Measurements from ENCODE around the gene SMARCA5.
A peak's percentile ranks its signal among the peaks of the same experiment; 100 is the strongest.
"Not testable (repeated sequence)": the region's sequence is repeated elsewhere in the genome, so short reads cannot be mapped to it uniquely, and the experiment has no call there.

The SMARCA5 gene, protein sequence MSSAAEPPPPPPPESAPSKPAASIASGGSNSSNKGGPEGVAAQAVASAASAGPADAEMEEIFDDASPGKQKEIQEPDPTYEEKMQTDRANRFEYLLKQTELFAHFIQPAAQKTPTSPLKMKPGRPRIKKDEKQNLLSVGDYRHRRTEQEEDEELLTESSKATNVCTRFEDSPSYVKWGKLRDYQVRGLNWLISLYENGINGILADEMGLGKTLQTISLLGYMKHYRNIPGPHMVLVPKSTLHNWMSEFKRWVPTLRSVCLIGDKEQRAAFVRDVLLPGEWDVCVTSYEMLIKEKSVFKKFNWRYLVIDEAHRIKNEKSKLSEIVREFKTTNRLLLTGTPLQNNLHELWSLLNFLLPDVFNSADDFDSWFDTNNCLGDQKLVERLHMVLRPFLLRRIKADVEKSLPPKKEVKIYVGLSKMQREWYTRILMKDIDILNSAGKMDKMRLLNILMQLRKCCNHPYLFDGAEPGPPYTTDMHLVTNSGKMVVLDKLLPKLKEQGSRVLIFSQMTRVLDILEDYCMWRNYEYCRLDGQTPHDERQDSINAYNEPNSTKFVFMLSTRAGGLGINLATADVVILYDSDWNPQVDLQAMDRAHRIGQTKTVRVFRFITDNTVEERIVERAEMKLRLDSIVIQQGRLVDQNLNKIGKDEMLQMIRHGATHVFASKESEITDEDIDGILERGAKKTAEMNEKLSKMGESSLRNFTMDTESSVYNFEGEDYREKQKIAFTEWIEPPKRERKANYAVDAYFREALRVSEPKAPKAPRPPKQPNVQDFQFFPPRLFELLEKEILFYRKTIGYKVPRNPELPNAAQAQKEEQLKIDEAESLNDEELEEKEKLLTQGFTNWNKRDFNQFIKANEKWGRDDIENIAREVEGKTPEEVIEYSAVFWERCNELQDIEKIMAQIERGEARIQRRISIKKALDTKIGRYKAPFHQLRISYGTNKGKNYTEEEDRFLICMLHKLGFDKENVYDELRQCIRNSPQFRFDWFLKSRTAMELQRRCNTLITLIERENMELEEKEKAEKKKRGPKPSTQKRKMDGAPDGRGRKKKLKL

DNA sequence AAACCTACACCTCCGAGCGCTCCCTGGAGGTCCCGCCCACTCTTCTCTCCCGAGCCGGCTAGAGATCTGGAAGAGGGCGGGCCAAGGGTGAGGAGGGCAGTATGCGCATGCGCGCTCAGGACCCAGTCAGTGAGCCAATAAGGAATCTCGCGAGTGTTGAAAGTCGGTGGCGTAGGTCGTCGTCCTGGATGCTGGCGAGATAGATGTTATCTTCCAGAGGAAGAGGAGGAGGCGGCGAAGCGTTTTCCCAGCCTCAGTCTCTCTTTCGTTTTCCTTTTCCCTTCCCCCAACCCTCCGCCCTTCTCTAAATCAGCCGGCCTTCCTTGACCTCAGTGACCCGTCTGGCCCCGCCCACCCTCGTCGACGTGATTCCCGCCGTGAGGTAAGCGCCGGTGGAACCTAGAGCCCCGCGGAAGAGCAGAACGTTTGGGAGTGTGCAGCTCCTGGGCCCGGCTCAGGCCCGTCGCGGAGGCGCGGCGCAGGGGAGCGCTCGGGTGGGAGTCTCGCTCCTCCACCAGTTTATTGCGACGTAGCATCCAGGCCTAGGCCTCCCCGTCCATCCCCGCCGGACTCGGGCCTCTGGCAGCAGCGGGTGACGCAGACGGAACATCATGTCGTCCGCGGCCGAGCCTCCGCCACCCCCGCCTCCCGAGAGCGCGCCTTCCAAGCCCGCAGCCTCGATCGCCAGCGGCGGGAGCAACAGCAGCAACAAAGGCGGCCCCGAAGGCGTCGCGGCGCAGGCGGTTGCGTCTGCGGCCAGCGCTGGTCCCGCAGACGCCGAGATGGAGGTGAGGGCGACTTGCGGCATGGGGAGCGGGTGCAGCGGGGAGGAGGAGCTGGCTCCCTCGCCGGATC lies at the start of gene SMARCA5:
Gene SMARCA5 (plus strand): TSS at position 389 of the 855 bp plus-strand sequence. CDS start 223 bp downstream, at position 612.
- peak; percentile 88 to 90 for DNase-seq (ENCODE audit: extremely low read depth in 1 of 2, low read depth in 1 of 2)

DNA sequence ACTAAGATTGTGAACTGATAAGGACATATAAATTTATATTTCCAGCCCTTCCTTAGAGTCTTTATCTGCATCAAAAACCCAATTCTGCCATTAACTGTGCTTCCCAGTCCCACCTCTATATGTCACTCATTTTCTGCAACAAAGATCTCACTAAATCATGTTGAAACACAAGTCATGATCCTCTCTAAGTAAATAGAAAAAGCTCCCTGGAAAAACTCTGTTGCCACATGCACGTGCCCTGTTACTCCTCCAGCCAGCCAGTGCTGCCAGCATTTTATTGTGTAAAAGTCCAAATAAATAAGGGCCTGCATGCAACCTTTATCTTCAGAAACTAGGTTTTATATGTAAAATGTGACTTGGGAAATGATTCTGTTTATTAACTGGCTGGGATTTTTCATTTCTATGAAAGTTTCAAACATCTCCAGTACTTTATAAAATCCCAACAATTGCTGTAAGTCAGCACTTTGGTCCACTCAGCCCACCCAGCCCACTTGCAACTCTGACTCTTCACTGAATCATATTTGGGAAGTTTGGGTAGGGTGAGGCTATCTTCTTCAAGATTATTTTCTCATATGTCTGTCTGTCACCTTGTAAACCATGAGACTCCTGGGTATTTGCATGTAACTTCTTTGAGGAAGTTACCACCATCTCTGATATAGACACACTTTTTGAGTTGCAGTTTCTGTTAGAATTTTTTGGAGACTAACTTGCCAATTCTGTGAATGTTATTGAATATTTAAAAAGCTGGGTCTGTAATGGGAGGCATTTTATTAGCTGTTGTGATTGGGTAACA lies 40.0 kb upstream of the SMARCA5 start:
- no peak for DNase-seq (ENCODE audit: extremely low read depth in 1 of 2, low read depth in 1 of 2)

DNA sequence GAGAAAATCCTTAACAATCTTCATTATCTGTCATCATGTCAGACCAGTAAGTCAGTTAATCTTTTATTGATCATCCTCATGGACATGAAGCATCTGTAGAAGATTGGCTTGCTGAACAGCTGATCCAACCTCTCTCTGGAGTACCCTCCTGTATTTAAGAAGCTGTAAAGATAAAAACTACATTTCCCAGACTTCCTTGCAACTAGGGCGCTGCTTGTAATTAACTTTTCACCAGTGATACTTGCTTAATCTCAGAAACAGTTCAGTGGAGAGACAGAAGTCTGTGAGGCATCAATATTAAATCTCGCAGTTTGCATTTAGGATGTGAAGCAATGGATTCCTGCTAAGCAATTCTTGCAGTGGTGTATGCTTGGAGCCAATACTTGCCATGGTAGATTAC lies 36.0 kb upstream of the SMARCA5 start:
- no peak for DNase-seq (ENCODE audit: extremely low read depth in 1 of 2, low read depth in 1 of 2)

DNA sequence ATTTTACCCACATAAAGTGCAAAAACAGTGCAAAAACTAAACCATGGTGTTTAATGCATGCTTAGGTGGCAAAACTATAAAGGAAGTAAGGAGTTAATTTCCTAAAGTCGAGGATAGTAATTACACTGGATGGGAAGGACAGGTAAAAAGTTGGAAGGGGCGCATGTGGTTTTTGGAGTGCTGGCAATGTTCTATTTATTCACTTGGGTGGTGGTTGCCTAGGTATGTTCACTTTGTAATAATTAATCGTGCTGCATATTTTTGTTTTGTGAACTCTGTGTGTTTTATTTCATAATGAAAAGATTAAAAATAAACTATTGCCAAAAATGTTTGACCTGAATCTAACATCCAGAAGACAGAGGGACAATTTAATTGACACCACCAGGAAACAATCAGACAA lies 32.1 kb upstream of the SMARCA5 start:
- no peak for DNase-seq (ENCODE audit: extremely low read depth in 1 of 2, low read depth in 1 of 2)

DNA sequence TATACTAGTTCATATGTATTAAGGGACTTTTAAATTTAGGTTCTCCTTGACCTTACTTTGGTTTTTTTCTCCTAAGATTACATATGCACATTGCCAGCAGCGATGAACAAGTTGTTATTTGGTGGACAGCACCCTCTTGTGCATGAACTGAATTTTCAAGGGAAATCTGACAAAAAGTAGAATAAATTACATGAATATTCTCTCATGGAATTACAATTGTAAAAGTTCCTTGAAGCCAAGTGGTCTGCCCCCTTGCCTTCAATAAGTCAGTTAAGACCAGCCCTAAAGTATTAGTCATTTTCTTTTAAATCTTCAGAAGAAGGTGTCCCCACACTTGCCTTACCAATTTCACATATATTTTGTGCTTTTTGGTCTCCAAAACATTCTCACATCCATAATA lies 30.7 kb upstream of the SMARCA5 start:
- DNase-seq (ENCODE audit: extremely low read depth in 1 of 2, low read depth in 1 of 2): no peak

DNA sequence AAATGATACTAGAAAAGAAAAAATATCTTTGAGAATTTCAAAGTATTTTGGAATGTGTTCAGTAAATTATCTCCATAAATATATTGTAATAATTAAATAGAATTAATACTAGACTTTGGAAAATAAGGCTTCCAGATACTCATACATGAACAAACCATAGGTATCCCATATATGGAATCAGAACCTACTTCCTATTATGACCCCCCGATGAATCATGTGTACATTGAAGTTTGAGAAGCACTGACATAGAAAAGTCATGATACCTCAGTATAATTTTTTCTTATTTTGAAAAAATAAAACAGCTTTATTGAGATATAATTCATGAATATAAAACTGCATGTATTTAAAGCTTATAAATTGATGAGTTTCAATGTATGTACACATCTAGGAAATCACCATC lies 27.2 kb upstream of the SMARCA5 start:
- no peak for DNase-seq (ENCODE audit: extremely low read depth in 1 of 2, low read depth in 1 of 2)

DNA sequence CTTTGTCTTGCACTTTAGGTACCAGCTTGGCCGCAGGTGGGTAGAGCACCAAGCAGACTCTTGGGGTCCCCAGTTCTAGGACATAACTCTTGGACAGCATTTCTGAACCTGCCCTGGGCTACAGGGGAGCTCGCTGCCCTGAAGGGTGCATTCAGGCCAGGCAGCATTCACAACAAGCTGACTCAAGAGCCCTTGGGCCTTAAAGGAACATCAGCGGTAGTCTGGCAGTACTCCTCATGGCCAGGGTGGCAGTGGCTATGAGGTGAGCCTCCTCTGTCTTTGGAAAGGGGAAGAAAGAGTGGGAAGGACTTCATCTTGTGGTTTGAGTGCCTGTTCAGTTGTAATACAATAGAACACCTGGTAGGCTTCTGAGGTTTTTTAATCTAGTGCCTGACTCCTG lies 24.8 kb upstream of the SMARCA5 start:
- DNase-seq (ENCODE audit: extremely low read depth in 1 of 2, low read depth in 1 of 2): no peak

DNA sequence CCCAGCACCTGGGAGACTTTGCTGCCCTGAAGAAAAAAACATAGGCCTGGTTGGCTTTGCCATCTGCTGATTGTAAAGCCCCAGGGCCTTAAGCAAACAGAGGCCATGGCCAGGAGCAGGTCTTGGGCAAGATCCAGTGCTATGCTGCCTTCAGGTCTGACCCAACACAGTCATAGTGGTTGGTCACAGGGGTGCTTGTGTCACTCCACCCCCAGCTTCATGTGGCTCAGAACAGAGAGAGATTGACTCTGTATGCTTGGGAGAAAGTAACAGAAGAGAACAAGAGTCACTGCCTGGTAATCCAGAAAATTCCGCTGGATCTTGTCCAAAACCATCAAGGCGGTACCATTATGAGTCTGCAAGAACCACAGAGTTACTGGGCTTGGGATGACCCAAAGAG lies 24.4 kb upstream of the SMARCA5 start:
- no peak for DNase-seq (ENCODE audit: extremely low read depth in 1 of 2, low read depth in 1 of 2)

DNA sequence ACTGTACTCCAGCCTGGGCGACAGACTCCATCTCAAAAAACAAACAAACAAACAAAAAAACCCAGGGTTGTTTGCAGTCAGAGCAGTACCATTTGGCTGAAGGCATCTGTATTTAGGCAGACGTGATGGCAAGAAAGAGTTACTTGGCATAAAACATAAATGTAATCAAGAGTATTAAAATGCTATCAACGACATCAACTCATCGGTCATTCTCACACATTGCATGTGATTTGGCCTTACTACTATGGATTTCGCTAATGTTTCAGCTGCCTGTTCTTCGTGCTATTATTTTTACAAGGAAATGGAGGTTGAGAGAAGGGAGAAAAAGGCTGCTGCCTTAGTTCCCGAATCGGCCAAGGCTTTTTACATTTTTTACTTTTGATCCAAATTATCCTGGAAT lies 15.5 kb upstream of the SMARCA5 start:
- DNase-seq (ENCODE audit: extremely low read depth in 1 of 2, low read depth in 1 of 2): no peak

DNA sequence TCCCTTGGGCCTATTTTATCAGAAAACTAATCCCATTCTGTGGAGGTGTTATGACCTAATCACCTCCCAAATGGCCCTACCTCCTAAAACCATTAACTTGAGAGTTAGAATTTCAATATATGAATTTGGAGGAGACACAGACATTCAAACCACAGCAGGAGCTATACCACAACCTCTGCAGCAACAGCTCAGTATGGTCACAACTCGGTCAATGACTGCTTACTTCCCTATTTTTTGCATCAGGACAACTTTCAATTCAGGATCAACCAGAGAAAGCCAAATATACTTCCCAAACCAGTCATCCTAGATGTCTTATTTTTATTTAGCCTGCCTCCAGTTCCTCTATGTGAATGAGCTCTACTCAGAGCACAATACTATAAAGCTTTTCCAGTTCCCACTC lies 11.3 kb upstream of the SMARCA5 start:
- DNase-seq (ENCODE audit: extremely low read depth in 1 of 2, low read depth in 1 of 2): no peak

DNA sequence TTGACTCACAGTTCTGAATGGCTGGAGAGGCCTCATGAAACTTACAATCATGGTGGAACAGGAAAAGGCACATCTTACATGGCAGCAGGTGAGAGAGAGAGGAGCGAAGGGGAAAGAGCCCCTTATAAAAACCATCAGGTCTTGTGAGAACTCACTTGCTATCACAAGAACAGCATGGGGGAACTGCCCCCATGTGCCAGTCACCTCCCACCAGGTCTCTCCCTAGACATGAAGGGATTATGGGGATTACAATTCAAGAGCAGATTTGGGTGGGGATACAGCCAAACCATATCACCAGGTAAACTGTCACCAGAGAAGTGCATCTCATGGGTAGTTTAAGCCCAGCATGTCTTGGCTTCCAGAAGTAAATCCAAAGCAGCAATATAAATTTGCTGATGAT lies 7.5 kb upstream of the SMARCA5 start:
- no peak for DNase-seq (ENCODE audit: extremely low read depth in 1 of 2, low read depth in 1 of 2)

DNA sequence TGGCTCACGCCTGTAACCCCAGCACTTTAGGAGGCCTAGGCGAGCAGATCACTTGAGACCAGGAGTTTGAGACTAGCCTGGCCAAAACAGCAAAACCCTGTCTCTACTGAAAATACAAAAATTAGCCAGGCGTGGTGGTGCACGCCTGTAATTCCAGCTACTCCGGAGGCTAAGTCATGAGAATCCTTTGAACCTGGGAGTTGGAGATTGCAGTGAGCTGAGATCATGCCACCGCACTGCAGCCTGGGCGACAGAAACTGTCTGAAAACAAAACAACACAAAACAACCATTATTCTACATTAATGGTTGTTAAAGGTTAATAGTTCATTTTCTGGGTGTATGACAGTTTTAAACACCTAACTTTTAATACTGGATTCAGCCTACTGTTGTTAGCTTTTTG lies 1.6 kb upstream of the SMARCA5 start:
- DNase-seq (ENCODE audit: extremely low read depth in 1 of 2, low read depth in 1 of 2): no peak

DNA sequence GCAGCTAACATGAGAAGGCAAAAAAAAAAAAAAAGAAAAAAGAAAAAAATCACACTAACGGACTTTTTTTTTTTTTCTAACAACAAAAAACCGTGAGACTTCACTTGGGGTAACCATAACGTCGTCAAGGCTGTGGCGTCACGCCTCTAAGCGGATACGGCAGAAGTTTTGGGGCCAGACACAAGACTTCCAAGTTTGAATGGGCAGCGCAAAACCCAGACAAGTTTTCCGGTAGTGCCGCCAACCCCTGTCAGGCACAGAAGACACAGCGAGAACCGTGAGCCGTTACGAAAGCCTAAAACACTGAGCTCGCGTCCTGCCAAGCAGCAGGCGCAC lies 556 bp upstream of the SMARCA5 start:
- DNase-seq (ENCODE audit: extremely low read depth in 1 of 2, low read depth in 1 of 2): no peak

DNA sequence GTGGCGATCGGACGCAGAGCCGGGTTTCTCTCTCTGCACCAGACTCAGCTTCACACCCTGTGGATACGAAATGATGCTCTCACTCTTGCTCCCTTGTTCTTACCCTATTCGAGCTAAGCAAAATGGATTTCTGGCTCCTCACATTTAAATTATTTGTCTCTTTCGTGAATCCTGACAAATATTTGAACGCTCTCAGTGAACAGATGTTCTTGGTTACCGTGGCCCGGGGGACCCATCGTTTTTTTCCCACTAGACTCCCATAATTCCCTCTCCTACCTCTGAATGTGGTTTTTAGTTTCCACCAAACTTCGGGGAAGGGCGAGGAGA lies 630 bp downstream of the SMARCA5 start:
- no peak for DNase-seq (ENCODE audit: extremely low read depth in 1 of 2, low read depth in 1 of 2)

DNA sequence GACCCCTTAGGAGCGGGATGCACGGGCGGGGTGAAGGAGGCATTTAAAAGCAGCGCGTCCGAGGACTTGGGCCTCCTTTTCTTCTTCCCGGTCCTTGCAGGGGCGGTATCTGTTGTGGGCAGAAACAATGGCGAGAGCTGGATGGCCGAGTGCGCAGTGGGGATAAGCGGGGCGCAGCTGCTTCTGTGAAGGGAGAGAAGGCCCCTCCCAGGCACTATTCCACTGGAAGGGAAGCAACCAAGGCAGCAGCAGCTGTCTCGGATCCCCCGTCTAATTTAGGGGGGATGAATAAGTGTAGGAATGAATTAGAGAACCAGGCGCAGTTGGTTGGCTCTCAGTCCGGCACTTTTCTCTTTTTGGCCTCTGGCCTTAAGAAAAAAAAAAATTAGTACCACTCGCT lies 995 bp downstream of the SMARCA5 start:
- no peak for DNase-seq (ENCODE audit: extremely low read depth in 1 of 2, low read depth in 1 of 2)

DNA sequence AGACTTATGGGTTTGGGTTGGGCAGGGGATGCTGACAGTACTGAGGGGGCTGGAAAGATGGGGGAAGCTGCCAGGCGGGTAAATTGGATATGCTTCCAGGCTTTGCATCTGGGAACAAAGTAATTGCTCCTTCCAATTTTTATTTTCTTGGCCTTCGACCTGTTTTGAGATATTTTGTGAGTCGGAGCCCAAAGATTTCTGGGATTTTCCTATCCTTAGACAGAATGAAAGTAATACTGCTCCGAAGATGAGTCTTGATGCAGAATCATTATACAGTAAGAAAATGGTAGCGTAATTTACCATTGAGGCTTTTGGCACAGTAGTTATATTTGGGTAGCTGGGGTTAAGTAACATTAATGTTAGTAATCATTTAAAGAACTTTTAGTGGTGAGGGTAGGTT lies 1.4 kb downstream of the SMARCA5 start:
- no peak for DNase-seq (ENCODE audit: extremely low read depth in 1 of 2, low read depth in 1 of 2)

DNA sequence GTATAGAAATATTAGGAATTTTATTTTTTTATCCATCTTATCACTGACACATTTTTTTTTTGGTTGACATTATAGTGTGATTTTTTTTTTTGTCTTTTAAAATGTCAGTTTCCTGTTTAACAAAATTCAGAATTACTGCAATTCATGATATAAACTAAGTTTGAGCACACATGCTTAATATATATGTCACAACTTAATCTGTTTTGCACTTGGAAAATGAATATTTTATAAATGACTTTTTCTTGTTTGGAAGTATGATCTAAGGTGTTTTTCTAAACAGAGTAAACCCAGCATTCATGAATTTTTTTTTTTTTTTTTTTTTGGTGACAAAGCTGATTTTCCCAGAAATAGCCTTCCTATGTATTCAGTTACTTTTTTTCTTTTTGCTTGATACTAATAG lies 2.4 kb downstream of the SMARCA5 start:
- DNase-seq (ENCODE audit: extremely low read depth in 1 of 2, low read depth in 1 of 2): no peak

DNA sequence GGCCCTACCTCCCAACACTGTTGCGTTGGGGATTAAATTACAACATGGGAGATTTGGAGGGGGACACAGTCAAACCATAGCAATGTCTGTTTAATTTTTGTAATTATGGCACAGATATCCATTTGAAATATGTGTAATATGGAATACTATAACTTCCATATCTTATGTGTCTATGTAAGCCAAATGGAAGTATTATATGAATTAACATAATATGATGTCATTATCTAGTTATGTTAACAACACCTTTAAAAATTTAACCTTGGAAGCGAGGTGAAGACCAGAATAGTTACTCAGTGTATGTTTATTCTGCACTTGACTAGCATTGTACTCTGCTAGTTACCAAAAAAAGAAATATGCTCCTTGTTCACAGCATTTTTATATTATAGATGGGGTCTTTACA lies 4.3 kb downstream of the SMARCA5 start:
- no peak for DNase-seq (ENCODE audit: extremely low read depth in 1 of 2, low read depth in 1 of 2)

DNA sequence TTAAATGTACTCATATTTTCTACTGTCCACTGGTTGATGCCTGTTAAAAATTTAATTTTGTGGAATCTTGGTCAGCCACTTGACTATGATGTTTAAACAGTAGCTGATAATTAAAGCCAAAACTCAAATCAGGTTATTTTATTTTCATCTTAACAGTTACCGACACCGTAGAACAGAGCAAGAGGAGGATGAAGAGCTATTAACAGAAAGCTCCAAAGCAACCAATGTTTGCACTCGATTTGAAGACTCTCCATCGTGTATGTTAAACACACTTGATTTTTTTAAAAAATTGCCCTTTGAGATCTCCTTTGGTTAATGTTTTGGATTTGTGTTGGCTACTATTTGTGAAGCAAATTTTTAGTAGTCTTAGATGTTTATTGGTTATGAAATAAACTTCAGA lies 10.7 kb downstream of the SMARCA5 start:
- DNase-seq (ENCODE audit: extremely low read depth in 1 of 2, low read depth in 1 of 2): no peak

DNA sequence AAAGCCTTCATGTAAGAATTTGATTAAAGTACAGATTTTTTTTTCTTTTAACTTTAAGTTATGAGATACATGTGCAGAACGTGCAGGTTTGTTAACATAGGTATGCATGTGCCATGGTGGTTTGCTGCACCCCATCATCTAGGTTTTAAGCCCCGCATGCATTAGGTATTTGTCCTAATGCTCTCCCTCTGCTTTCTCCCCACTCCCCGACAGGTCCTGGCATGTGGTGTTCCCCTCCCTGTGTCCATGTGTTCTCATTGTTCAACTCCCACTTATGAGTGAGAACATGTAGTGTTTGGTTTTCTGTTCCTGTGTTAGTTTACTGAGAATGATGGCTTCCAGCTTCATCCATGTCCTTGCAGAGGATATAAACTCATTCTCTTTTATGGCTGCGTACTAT lies 14.5 kb downstream of the SMARCA5 start:
- DNase-seq (ENCODE audit: extremely low read depth in 1 of 2, low read depth in 1 of 2): not testable (repeated sequence)

Measured in activated CD8-positive, alpha-beta memory T cell treated with anti-CD3 and anti-CD28 coated beads for 1 hour (primary cell).